ENCODE data around the gene FBXO38. TPM values are rescaled to one million over a fixed set of nuclear protein-coding genes. Genes with fewer than 3 reads are reported as not detected.

FBXO38 gene
- total and polyA plus RNA-seq, 9 of the 15 experiments (the other 6 are each of a cell fraction or from before 2014, with no cell fraction given): 7.4 to 39.4 (median 29.3) TPM

GRCh38 chr5:148414833-148415232, 31.1 kb downstream of the FBXO38 start:
- no peaks in the 10 kb centered on the region for H3K79me2 ChIP-seq (ENCODE audit: control insufficient read depth, insufficient read depth, low read length)
- H3K4me1 ChIP-seq (replicated peaks in 1 of 2; ENCODE audit: control insufficient read depth in 2 of 2, insufficient read depth in 2 of 2, low read length in 2 of 2): no peaks in the 10 kb centered on the region
- in situ Hi-C loops (cut with MboI): no loop called here
- FAIRE-seq (no peak), ATAC-seq (no peak), DNase-seq (ENCODE audit: extremely low read depth in 1 of 4, low spot score in 3 of 4) (no peak)
- intact Hi-C loops (cut with micrococcal nuclease): loop anchor here (10.0 kb wide), 1 partner anchor 1910 kb away; no protein-coding TSS in a partner anchor
- H3K9me1 ChIP-seq (ENCODE audit: control insufficient read depth, insufficient read depth, low read length): no peaks in the 10 kb centered on the region
- H2AFZ ChIP-seq (ENCODE audit: low read depth, low read length): no peak overlapping the region
- TF ChIP-seq WHSC1 (IDR thresholded peaks at IDR 0.05; ENCODE audit: low read length): no peak
- no peak for TF ChIP-seq NFRKB (IDR thresholded peaks at IDR 0.05; ENCODE audit: low read depth)
- no peak for TF ChIP-seq ARID1B (IDR thresholded peaks at IDR 0.05)
- TF ChIP-seq ZBTB12 (CRISPR knock-in tag; IDR thresholded peaks at IDR 0.05): no peak
- TF ChIP-seq FOS (IDR thresholded peaks at IDR 0.05; ENCODE audit: extremely low read depth, insufficient read length): no peak
- TF ChIP-seq ZNF778 (CRISPR knock-in tag; IDR thresholded peaks at IDR 0.05): no peak
- no peaks in the 10 kb centered on the region for H3K9me3 ChIP-seq (replicated peaks; ENCODE audit: control insufficient read depth, insufficient read depth, low read depth, low read length)
- no TSS peak for BruUV-seq (replicated peaks)
- H3K4me3 ChIP-seq: no peak overlapping the region
- H3K27ac ChIP-seq (ENCODE audit: extremely low read depth, low read depth, low read length): no peak overlapping the region
- ChIA-PET CTCF (ENCODE audit: low intra/inter-chr PET ratio) (no interaction called here), POLR2A (interaction anchor here (1.3 kb wide), 1 partner anchor 9 kb away, joined by 4 read pairs; no protein-coding TSS in a partner anchor)
- no peak overlapping the region for H3K4me2 ChIP-seq (ENCODE audit: insufficient read depth, low read length)
- peaks cover 93% of the 10 kb centered on the region for H3K36me3 ChIP-seq (ENCODE audit: control insufficient read depth, insufficient read depth, low read length)
- 92% methylated on average over 4 of the region's 4 CpGs for WGBS (ENCODE audit: insufficient coverage, low coverage, missing lambda C conversion rate)
- H3K9ac ChIP-seq (ENCODE audit: insufficient read depth in 1 of 2, low read depth in 2 of 2, low read length in 2 of 2): no peak overlapping the region
- H3K27me3 ChIP-seq (ENCODE audit: control insufficient read depth in 2 of 2, insufficient read depth in 2 of 2, low read length in 2 of 2): no peaks in the 10 kb centered on the region
- no peaks in the 10 kb centered on the region for H4K20me1 ChIP-seq (replicated peaks; ENCODE audit: control insufficient read depth, insufficient read depth, low read length)

- Histone ChIP-seq H3K4me3 (no peak overlapping the region), H3K4me2 (ENCODE audit: insufficient read depth, low read length) (no peak overlapping the region), H3K27ac (ENCODE audit: extremely low read depth, low read depth, low read length) (no peak overlapping the region), H3K9ac (ENCODE audit: insufficient read depth in 1 of 2, low read depth in 2 of 2, low read length in 2 of 2) (no peak overlapping the region), H3K36me3 (ENCODE audit: control insufficient read depth, insufficient read depth, low read length) (peaks cover 82% of the 10 kb centered on the region), H3K27me3 (ENCODE audit: control insufficient read depth in 2 of 2, insufficient read depth in 2 of 2, low read length in 2 of 2) (no peaks in the 10 kb centered on the region), H3K9me3 (replicated peaks; ENCODE audit: control insufficient read depth, insufficient read depth, low read depth, low read length) (no peaks in the 10 kb centered on the region), H3K9me1 (ENCODE audit: control insufficient read depth, insufficient read depth, low read length) (no peaks in the 10 kb centered on the region), H4K20me1 (replicated peaks; ENCODE audit: control insufficient read depth, insufficient read depth, low read length) (no peaks in the 10 kb centered on the region), H3K79me2 (ENCODE audit: control insufficient read depth, insufficient read depth, low read length) (no peaks in the 10 kb centered on the region), H2AFZ (ENCODE audit: low read depth, low read length) (no peak overlapping the region), H3K4me1 (replicated peaks in 1 of 2; ENCODE audit: control insufficient read depth in 2 of 2, insufficient read depth in 2 of 2, low read length in 2 of 2) (no peaks in the 10 kb centered on the region)
- in situ Hi-C loops (cut with MboI): no loop called here
- CTCF ChIA-PET (ENCODE audit: low intra/inter-chr PET ratio): no interaction called here
- intact Hi-C loops (cut with micrococcal nuclease): loop anchor here (10.0 kb wide), 1 partner anchor 1912 kb away; no protein-coding TSS in a partner anchor
- no peak for TF ChIP-seq ZNF316 (IDR thresholded peaks at IDR 0.05)
- WGBS (ENCODE audit: insufficient coverage, low coverage, missing lambda C conversion rate): 89% methylated on average over 1 of the region's 1 CpG
- BruUV-seq (replicated peaks): no TSS peak
- no peak for FAIRE-seq
- DNase-seq (ENCODE audit: extremely low read depth in 1 of 4, low spot score in 3 of 4): no peak
- ATAC-seq: no peak
- POLR2A ChIA-PET: no interaction called here
These were observed 32.7 kb downstream of the FBXO38 start for GRCh38 chr5:148416416-148416815.

All from K562 (cell line).